Activated CD8-positive, alpha-beta T cell treated with anti-CD3 and anti-CD28 coated beads for 36 hours (primary cell): ENCODE results near the gene CAPZA1. TPM values are rescaled to one million over a fixed set of nuclear protein-coding genes. Genes with fewer than 3 reads are reported as not detected.

Experiments used
- ATAC-seq: fragments of 200-7000 bp; cut with Tn5 transposase; one replicate; pipeline ENCODE4 v1.10.0; 2021; ENCODE audit warnings: mild to moderate bottlenecking, moderate library complexity
- CTCF ChIA-PET: fragments of 350-600 bp; sonication (Branson Sonifier 250); formaldehyde crosslinking; loops from one replicate; lab custom pipeline; 2021; ENCODE audit warnings: antibody characterized with exemption; lab: Charles Lee
- POLR2A ChIA-PET: fragments of 350-600 bp; sonication (Branson Sonifier 250); formaldehyde crosslinking; loops from one replicate; lab custom pipeline; 2021; ENCODE audit warnings: antibody characterized with exemption; lab: Charles Lee
- DNase-seq: peaks from one replicate; pipeline ENCODE4 v3.0.0-alpha.2; 2020
- H3K27ac Mint-ChIP-seq: one replicate; pipeline ENCODE4 v1.8.0; 2021; ENCODE audit warnings: mild to moderate bottlenecking, mixed read lengths
- H3K27me3 Mint-ChIP-seq: one replicate; pipeline ENCODE4 v1.8.0; 2021; ENCODE audit warnings: mixed read lengths
- H3K36me3 Mint-ChIP-seq: one replicate; pipeline ENCODE4 v1.8.0; 2021; ENCODE audit warnings: low read depth, mixed read lengths
- H3K4me1 Mint-ChIP-seq: one replicate; pipeline ENCODE4 v1.8.0; 2021; ENCODE audit warnings: low read depth, mixed read lengths
- H3K4me3 Mint-ChIP-seq: one replicate; pipeline ENCODE4 v1.8.0; 2021; ENCODE audit warnings: mild to moderate bottlenecking, moderate library complexity, mixed read lengths
- H3K9me3 Mint-ChIP-seq: one replicate; pipeline ENCODE4 v1.8.0; 2021; ENCODE audit warnings: mixed read lengths
- intact Hi-C: fragments of 100-400 bp; cut with micrococcal nuclease; formaldehyde crosslinking; loops from one replicate; pipeline ENCODE4 v1.10.0; 2022
- total RNA-seq, 2 experiments: library from RNA; stranded (reverse); gene quantifications; one replicate each; pipeline ENCODE4 v1.2.3, GENCODE V29; 2021
- TF ChIP-seq, protein P1 (sequence below): fragments of 200-600 bp; IDR thresholded peaks from one replicate; pipeline ENCODE4 v1.8.0; 2022; ENCODE audit warnings: antibody characterized with exemption, mild to moderate bottlenecking

The CAPZA1 gene
- total RNA-seq, 2 experiments from 2014 or later = 220 to 230 TPM

DNA sequence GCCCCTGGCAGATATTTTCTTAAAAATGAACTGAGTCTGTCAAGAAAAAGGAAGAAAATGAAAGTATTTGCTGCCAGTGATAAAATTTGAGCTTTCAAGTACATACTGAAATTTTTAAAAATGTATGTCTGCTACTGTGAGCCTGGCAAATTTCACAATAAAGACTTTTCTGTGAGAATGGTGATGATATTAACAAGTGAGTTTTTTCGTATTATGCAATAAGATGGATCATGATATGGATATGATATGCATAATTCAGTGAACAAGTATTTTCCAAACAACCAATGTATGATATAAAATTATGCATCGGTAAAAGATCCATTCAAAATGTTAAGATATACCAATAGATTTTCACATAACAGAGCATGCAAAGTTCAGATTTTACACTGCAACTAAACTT, 16.6 kb upstream of the CAPZA1 start:
- Mint-ChIP-seq H3K9me3 (no peaks in the 10 kb centered on the region), H3K4me3 (no peak overlapping the region), H3K27ac (no peak overlapping the region), H3K36me3 (peaks cover 27% of the 10 kb centered on the region), H3K27me3 (no peaks in the 10 kb centered on the region), H3K4me1 (peaks cover 2% of the 10 kb centered on the region)
- TF ChIP-seq, protein P1, sequence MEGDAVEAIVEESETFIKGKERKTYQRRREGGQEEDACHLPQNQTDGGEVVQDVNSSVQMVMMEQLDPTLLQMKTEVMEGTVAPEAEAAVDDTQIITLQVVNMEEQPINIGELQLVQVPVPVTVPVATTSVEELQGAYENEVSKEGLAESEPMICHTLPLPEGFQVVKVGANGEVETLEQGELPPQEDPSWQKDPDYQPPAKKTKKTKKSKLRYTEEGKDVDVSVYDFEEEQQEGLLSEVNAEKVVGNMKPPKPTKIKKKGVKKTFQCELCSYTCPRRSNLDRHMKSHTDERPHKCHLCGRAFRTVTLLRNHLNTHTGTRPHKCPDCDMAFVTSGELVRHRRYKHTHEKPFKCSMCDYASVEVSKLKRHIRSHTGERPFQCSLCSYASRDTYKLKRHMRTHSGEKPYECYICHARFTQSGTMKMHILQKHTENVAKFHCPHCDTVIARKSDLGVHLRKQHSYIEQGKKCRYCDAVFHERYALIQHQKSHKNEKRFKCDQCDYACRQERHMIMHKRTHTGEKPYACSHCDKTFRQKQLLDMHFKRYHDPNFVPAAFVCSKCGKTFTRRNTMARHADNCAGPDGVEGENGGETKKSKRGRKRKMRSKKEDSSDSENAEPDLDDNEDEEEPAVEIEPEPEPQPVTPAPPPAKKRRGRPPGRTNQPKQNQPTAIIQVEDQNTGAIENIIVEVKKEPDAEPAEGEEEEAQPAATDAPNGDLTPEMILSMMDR = no peak
- ChIA-PET CTCF (interaction anchor here (1.6 kb wide), 1 partner anchor 11 kb away, joined by 4 read pairs; no protein-coding TSS in a partner anchor), POLR2A (interaction anchor here (1.1 kb wide), 1 partner anchor 15 kb away, joined by 3 read pairs; no protein-coding TSS in a partner anchor)
- intact Hi-C loops = no loop called here
- ATAC-seq (no peak), DNase-seq (no peak)

DNA sequence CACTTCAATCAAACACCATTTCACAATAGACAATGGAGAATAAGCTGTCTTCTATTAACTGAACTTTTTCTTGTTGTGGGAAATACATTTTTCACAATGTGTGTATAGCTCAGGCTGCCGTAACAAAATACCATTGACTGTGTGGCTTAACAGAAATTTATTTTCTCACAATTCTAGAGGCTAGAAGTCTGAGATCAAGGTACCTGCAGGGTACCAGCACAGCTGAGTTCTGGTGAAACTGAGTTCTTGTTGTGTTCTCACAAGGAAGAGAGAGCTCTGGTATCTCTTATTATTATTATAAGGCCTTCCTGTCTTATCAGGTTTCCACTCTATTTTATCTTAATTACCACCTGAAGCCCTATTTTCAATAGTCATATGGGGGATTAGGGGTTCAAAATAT, 16.1 kb upstream of the CAPZA1 start:
- no peak for DNase-seq
- TF ChIP-seq, protein P1 = no peak
- Mint-ChIP-seq H3K27me3 (no peaks in the 10 kb centered on the region), H3K4me1 (peaks cover 2% of the 10 kb centered on the region), H3K27ac (no peak overlapping the region), H3K9me3 (no peaks in the 10 kb centered on the region), H3K36me3 (peaks cover 27% of the 10 kb centered on the region), H3K4me3 (no peak overlapping the region)
- ATAC-seq = no peak
- ChIA-PET POLR2A (interaction anchor here (1.1 kb wide), 1 partner anchor 14 kb away, joined by 3 read pairs; no protein-coding TSS in a partner anchor), CTCF (interaction anchor here (1.1 to 1.6 kb wide), 2 partner anchors 10 to 13 kb away, joined by 3 to 4 read pairs; no protein-coding TSS in a partner anchor)
- intact Hi-C loops = no loop called here

DNA sequence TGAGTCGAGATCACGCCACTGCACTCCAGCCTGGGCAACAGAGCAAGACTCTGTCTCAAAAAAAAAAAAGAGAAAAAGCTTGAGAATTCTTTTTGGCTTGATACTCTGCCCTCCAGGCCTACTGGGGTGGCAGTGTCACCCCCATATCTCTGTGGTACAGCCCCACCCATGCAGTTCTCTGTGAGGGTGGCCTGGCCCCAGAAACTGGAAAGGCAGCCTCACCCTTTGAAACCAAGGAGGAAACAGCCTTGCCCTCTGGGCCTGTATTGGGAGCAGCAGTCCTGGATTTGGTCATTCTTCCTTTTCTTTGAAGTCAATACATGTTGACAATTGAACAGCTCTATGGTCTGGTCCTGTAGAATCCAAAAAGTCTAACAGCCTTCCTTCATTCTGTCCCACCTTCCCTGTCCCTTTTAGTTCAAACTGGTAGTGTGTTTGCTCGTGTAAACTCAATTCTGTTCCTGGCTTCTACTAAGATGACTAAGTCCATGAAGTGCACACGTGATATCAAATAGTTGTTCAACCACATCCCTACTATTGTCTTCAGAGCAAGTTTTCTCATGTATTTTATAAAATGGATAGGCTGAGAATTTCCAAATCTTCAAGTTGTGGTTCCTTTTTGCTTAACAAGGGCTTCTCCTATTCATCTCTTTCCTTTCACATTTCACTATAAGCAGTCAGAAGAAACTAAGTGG, 13.9 kb upstream of the CAPZA1 start:
- no peak for ATAC-seq
- Mint-ChIP-seq H3K9me3 (no peaks in the 10 kb centered on the region), H3K27ac (peak overlapping the region; percentile 4), H3K27me3 (no peaks in the 10 kb centered on the region), H3K4me3 (no peak overlapping the region), H3K4me1 (peaks cover 3% of the 10 kb centered on the region), H3K36me3 (peaks cover 34% of the 10 kb centered on the region)
- intact Hi-C loops = no loop called here
- POLR2A ChIA-PET = no interaction called here
- CTCF ChIA-PET = no interaction called here
- DNase-seq = no peak
- TF ChIP-seq, protein P1 = no peak

DNA sequence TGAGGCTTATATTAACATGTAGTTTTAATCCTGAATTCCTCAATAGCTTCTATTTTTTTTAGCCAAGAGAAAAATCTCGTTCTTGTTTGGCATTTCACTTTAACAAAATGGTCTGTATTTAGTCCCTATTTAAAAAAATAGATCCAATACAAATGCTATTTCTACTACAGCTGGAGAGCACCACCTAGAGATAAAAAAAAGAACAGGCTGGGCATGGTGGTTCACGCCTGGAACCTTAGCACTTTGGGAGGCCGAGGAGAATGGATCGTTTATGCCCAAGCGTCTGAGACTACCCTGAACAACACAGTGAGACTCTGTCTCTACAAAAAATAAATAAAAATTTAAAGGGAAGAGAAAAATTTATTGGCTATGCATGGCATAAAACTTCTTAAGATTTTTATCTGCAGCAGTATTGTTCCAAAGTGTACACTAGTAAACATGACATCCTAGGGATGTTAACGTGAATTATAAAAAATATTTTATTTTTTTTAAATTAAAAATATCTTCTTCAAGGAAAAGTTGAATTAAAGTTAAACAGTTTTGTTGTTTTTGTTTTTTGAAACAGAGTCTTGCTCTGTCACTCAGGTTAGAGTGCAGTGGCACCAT, 5.1 kb upstream of the CAPZA1 start:
- H3K36me3 Mint-ChIP-seq = peaks cover 27% of the 10 kb centered on the region
- POLR2A ChIA-PET = no interaction called here
- no peaks in the 10 kb centered on the region for H3K9me3 Mint-ChIP-seq
- H3K27me3 Mint-ChIP-seq = no peaks in the 10 kb centered on the region
- H3K27ac Mint-ChIP-seq = no peak overlapping the region
- CTCF ChIA-PET = interaction anchor here (0.9 to 3.3 kb wide), 8 partner anchors 11 to 224 kb away, joined by 3 to 20 read pairs (median 4); partner anchors contain the start of gene WNT2B
- H3K4me1 Mint-ChIP-seq = peaks cover 7% of the 10 kb centered on the region
- no peak overlapping the region for H3K4me3 Mint-ChIP-seq
- intact Hi-C loops = loop anchor here (10.0 kb wide), 2 partner anchors 90 to 110 kb away; partner anchors contain the start of genes RHOC and WNT2B
- DNase-seq (peak; percentile 29), ATAC-seq (no peak)
- TF ChIP-seq, protein P1 = peak; percentile 73
